Kidney (tissue), 14 donors: Measurements from ENCODE around the gene TP53BP2. TPM values are rescaled to one million over a fixed set of nuclear protein-coding genes. Genes with fewer than 3 reads are reported as not detected.

Source experiments
- DNase-seq, 5 donors: peaks; one replicate each; pipeline ENCODE4 v3.0.0-alpha.2; 2013 to 2020
- FAIRE-seq: peaks from 2 replicates; lab custom pipeline; 2012; peaks lifted over from hg19 to GRCh38; lab: Jason Lieb, UNC
- H3K27ac ChIP-seq, 2 donors: one replicate each; pipeline ENCODE4 v1.7.0; 2013; ENCODE audit warnings: low read depth in 2 of 2, low read length in 2 of 2, inconsistent platforms in 1 of 2
- H3K27me3 ChIP-seq: one replicate; pipeline ENCODE4 v1.7.1; 2013; ENCODE audit warnings: low read length, inconsistent platforms; ENCODE audit not compliant: control insufficient read depth, insufficient read depth
- H3K36me3 ChIP-seq, 3 donors: one replicate each; pipeline versions ENCODE4 v1.7.0 to v1.7.1; 2013; ENCODE audit warnings: low read length in 3 of 3, control low read depth in 1 of 3, inconsistent platforms in 1 of 3; ENCODE audit not compliant: insufficient read depth in 3 of 3, control insufficient read depth in 2 of 3
- H3K4me1 ChIP-seq, 3 donors: one replicate each; pipeline versions ENCODE4 v1.7.0 to v1.7.1; 2013; ENCODE audit warnings: low read length in 3 of 3, inconsistent platforms in 1 of 3, low read depth in 1 of 3; ENCODE audit not compliant: control insufficient read depth in 2 of 3, insufficient read depth in 2 of 3
- H3K4me3 ChIP-seq, 3 donors: one replicate each; pipeline versions ENCODE4 v1.7.0 to v1.8.1; 2013; ENCODE audit warnings: low read length in 3 of 3, control low read depth in 1 of 3, inconsistent platforms in 1 of 3
- H3K9ac ChIP-seq, 3 donors: one replicate each; pipeline versions ENCODE4 v1.7.0 to v1.7.1; 2013; ENCODE audit warnings: low read length in 3 of 3, control low read depth in 1 of 3, inconsistent platforms in 1 of 3
- H3K9me3 ChIP-seq, 3 donors: one replicate each; pipeline versions ENCODE4 v1.7.0 to v1.7.1; 2013; ENCODE audit warnings: low read length in 3 of 3, control low read depth in 1 of 3, inconsistent platforms in 1 of 3; ENCODE audit not compliant: control insufficient read depth in 2 of 3, insufficient read depth in 1 of 3
- CTCF ChIP-seq: IDR thresholded peaks from 3 replicates; pipeline ENCODE4 v1.5.1; 2012; ENCODE audit warnings: mild to moderate bottlenecking, moderate library complexity, borderline replicate concordance; ENCODE audit not compliant: insufficient read depth; ENCODE audit errors: extremely low read depth
- intact Hi-C: fragments of 100-400 bp; cut with DNase I; formaldehyde crosslinking; loops from one replicate; pipeline ENCODE4 v1.11.1; 2022
- polyA plus RNA-seq: library from polyadenylated mRNA; stranded (reverse); fragments of 350-450 nt; fragmentation: Illumina TruSeq; extraction: RNeasy Lipid Tissue Mini Kit (QIAGEN cat#74804); gene quantifications from one replicate; pipeline ENCODE4 v1.2.3, GENCODE V29; 2014; ENCODE audit warnings: low read depth, low replicate concordance; ENCODE audit not compliant: insufficient read depth
- total RNA-seq: library from RNA; stranded (reverse); fragmentation: NEBNext Ultra II Directional; extraction: Animal tissue kit (Norgen Biotek cat#: 25700); gene quantifications from one replicate; pipeline ENCODE4 v1.2.1, GENCODE V29; 2021
- donor health status: control.
- donor health status: control.
- donor health status: control.
- donor health status: control.
- donor health status: control.
- donor health status: DM: yes; HTN: yes; CAD: no.
- donor health status: Normal renal cell carcinoma (clear cell type).

Gene TP53BP2
- total and polyA plus RNA-seq, 2 donors from 2014 or later, result 10.3 to 45.9 TPM

GRCh38 chr1:223751696-223752095 is 94.1 kb downstream of the TP53BP2 start:
- Histone ChIP-seq H3K36me3 (peaks cover 4 to 65% (median 25%) of the 10 kb centered on the region in 3 donors), H3K27me3 (no peaks in the 10 kb centered on the region), H3K27ac (no peak overlapping the region), H3K4me1 (peaks cover 0 to 16% (median 10%) of the 10 kb centered on the region in 3 donors), H3K9ac (no peak overlapping the region), H3K9me3 (no peaks in the 10 kb centered on the region), H3K4me3 (no peak overlapping the region)
- intact Hi-C loops, result no loop called here
- FAIRE-seq, result no peak
- no peak for TF ChIP-seq CTCF
- DNase-seq, result no peak

- H3K9me3 ChIP-seq, result no peaks in the 10 kb centered on the region
- H3K4me1 ChIP-seq, result peaks cover 0 to 16% (median 10%) of the 10 kb centered on the region in 3 donors
- DNase-seq (no peak), FAIRE-seq (no peak)
- intact Hi-C loops, result no loop called here
- H3K27ac ChIP-seq, result no peak overlapping the region
- H3K36me3 ChIP-seq, result peaks cover 4 to 67% (median 25%) of the 10 kb centered on the region in 3 donors
- H3K4me3 ChIP-seq, result no peak overlapping the region
- H3K9ac ChIP-seq, result no peak overlapping the region
- TF ChIP-seq CTCF, result no peak
- H3K27me3 ChIP-seq, result no peaks in the 10 kb centered on the region
These were observed 94.8 kb downstream of the TP53BP2 start for GRCh38 chr1:223750730-223751570.

GRCh38 chr1:223748773-223749733 is 96.7 kb downstream of the TP53BP2 start:
- FAIRE-seq, result no peak
- peak; percentile 90 for TF ChIP-seq CTCF

More at GRCh38 chr1:223748773-223749733, 96.7 kb downstream of the TP53BP2 start:
- Histone ChIP-seq H3K36me3 (peaks cover 4 to 68% (median 27%) of the 10 kb centered on the region in 3 donors), H3K27ac (peak overlapping the region; percentile 63 to 74), H3K27me3 (no peaks in the 10 kb centered on the region), H3K9me3 (no peaks in the 10 kb centered on the region), H3K4me3 (peak overlapping the region; percentile 46 to 64 (median 53)), H3K4me1 (peaks cover 0 to 16% (median 10%) of the 10 kb centered on the region in 3 donors), H3K9ac (peak overlapping the region; percentile 8 to 55 (median 51))
- DNase-seq, result peak; percentile 73 to 87 (median 79)
- intact Hi-C loops, result loop anchor here (5.0 kb wide), 1 partner anchor 37 kb away; the partner anchor contains the start of gene CAPN2
